ENCODE data around the gene HPCAL1. TPM values are rescaled to one million over a fixed set of nuclear protein-coding genes. Genes with fewer than 3 reads are reported as not detected.
A peak's percentile ranks its signal among the peaks of the same experiment; 100 is the strongest.

Gene HPCAL1
- total RNA-seq, 1 experiment from 2014 or later = 280 TPM

DNA sequence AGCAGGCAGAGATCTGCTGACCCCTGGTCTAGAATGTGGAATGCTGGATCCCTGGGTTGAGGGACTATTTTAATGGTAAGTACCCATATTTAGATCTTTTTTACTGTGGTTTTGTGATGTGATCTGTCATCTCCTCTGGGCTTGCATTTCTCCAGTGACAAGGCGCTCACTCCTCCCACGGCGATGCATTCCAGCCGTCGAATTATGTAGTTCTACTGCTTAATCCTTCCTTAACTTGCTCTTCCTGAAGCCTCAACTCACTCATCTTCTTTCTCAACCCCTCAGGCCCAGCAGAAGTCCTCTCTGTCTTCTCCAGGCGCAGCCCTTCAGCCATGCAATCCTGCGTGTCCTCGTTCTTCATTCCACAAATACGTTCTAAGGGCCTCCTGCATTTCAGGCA lies 51.2 kb downstream of the HPCAL1 start:
- no peak for DNase-seq (ENCODE audit: low read depth)

DNA sequence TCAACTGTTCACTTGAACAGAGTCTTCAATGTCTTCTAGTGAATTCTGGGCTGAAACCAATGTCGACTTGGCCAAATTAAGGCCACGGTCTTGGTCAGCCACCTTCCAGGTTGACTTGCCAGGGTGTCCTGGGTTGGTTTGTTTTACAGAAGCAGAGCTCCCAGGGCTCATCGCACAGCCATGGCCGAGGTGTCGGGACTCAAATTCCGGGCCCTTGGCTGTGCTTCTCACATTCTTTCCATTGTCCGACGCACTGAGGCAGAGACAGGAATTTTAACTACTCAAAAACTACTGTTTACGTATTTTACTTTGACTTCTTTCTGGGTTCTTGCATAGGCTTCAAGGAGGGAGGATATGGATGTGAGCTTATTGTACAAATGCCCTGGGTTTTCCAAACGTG lies 51.7 kb downstream of the HPCAL1 start:
- DNase-seq (ENCODE audit: low read depth) = no peak

DNA sequence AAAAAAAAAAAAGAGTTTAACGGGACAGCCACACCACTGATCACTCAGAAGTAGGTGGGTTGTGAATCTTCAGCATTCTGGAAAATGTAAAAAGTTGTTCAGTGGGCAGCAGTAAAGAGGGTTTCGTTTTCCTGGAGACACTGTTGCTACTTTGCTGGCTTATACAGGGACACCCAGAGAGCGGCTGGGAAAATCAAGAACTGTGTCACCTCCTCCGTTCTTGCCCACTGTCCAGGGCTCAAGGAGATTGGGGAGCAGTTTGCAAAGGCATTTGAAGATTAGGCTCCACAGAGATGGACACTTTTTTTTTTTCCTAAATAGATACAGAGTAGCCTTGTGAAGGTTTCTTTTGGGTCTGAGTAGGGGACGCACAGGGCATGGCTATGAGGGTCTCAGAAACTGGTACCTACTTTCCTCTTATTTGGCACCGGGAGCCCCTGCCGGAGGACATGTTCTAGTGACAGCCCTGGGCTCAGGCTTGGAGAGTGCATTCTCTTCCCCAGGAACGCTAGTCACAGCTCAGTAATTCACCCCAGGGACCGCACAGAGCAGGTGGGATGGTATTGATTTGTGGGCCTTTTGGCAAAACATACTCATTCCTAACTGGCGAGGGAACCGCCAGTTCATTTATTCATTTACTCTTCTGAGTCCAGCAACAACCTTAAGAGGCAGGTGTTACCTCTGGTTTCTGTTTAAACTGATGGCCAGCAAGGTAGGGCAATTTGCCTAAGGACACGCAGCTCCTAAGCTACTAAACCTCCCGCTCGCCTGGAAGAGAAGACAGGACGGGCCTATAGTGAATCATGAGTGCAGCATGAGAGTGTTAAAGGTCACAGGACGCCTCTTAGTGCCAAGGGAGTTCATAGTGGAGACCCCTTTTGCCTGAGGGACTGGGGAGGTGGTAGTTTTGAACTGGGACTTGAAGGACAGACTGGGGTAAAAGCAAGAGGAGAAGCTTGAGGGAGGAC lies 53.1 kb downstream of the HPCAL1 start:
- no peak for DNase-seq (ENCODE audit: low read depth)

DNA sequence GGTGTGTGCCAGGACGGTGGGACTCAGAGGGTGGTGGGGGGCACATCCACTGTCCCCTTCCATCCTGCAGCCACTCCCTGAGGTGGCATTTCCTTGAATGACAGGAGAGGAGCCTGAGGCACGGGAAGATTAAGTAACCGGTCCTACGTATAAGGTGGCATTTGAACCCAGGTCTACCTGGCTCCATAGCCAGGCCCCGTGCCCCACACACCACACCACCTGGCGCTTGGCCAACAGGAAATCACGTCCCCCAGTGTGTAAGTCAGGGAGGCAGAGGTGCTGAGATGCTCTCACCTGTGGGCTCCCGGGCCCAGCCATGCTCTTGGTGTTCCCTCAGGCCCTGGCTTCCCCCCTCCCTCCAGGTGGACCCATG lies 53.7 kb downstream of the HPCAL1 start:
- DNase-seq (ENCODE audit: low read depth) = no peak

DNA sequence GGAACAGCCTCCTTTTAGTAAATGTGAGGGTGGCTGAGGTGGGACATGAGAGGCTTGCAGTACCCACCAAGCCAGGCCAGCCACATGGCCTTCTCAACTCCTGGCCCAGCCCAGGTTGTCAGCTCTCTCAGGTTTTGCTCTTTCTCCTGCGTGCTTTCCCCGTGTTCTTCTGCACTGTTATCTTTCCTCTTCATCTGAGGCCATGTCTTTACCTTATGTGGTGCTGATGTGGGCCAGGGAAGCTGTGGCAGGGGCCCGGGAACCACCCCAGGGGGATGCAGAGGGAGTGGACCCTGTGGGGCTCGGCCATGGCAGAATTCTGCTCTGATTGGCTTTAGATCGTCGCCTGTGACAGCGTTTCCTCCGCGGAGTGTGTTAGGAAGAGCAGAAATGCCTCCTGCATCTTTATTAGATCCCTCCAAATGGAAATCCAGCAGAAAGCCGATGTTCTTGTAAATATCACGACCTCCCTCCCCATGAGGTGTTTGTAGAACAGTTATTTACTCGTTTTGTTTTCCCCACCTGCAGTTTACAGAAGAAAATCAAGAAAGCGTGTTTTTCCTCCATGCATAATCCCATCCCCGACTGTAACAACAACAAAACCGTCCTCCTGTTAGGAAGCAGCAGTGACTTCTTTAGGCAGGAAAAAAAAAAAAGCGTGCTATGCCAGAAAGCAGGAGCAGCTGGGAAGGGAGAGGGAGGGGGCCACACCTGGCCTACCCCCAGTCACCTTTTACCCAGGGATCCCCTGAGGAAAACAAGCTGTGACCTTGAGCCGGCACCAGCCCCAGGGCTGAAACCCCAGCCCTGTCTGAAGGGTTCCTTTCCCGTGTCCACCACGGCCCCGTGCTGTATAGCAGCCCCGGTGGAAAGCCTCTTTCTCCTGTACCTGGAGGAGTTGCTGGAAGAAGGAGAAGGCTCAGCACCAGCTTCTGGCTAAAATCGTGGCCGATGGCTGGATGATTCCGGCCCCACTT lies 54.8 kb downstream of the HPCAL1 start:
- no peak for DNase-seq (ENCODE audit: low read depth)

DNA sequence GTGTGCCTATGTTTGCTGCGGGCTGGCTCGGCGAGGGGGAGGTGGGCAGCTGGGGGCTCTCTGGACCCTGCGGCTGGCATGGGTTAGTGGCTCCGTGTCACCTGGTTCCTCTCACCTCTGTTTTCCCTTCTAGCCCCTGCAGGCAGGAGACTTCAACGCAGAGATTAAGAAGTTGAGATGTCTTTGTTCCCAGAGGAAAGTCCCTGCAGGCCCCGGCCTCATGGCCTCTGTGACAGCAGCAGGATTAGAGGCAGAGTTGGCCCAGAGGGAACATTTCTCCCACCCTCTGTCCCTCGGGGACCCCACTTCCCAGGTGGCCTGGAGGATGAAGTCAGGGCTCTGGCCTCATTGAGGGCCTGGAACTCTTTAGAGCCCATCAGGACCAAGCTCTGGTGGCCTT lies 56.5 kb downstream of the HPCAL1 start:
- no peak for DNase-seq (ENCODE audit: low read depth)

DNA sequence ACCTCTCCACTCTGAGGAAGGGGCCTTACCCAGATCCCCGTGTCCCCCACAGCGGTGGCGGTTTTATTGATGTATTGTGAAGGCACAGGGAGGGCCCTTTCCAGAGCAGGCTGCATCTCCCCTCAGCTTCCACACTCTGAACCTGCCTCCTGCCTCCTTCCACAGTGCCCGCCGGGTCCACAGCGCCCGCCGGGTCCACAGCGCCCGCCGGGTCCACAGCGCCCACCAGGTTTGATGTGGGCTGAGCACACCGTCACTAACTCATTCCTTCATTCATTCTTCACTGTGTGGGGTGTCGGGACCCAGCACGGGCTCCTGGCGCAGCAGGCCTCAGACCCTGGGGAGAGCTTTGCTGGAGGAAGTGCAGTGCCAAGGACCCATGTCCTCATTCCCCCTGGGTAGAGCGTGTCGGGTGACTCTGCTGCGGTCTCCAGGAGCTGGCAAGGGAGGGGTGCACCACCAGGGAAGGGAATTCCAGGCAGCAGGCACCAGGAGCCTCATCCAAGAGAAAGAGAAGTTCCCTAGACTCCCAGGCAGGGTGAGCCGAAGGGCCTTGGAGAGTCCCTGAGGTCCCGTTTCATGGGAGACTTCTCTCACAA lies 57.1 kb downstream of the HPCAL1 start:
- DNase-seq (ENCODE audit: low read depth) = no peak

DNA sequence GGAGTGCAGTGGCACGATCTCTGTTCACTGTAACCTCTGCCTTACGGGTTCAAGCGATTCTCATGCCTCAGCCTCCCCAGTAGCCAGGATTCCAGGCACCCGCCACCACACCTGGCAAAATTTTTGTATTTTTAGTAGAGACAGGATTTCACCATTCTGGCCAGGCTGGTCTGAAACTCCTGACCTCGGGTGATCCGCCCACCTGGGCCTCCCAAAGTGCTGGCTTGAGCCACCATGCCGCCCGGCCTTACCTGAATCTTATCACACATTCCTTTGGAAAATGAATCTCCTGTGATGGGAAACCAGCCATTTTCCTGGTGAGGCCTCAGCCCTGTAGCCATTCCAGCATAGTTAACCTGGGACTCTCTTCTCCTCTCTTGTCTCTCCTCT lies 57.8 kb downstream of the HPCAL1 start:
- no peak for DNase-seq (ENCODE audit: low read depth)

DNA sequence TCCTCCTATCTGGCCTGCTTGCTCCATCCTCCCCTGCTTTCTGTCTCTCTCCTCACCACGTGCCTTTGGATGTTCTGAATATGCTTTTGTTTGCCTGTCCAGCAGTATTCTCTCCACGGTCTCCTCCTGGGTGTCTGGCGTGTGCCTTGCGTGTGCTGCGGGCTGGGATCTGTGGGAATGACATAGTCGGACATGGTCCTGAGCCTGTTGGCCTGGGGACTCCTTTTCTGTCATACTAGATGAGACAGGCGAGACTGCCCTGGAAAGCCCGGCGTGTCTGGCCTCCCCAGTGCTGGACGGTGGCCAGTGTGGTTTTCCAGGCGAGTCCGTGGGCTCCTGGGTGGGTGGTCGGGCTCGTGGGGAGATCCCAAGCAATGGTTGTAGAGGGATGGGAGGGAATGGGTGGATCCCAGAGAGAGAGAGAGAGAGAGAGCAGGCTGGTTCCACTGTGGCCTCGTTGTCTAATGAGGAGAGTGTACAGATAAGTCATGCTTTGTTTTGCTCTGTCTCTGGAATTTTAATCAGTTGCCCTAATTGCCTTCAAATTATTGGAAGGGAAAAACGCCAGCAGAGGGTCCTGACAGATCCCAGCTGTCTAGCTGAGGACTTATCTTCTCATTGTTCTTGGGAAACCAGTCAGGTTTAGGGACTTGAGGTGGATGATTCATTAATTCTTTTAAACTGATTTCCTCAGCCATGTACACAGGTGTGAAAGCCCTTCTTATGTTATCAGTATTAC lies 58.3 kb downstream of the HPCAL1 start:
- DNase-seq (ENCODE audit: low read depth) = peak; percentile 30

DNA sequence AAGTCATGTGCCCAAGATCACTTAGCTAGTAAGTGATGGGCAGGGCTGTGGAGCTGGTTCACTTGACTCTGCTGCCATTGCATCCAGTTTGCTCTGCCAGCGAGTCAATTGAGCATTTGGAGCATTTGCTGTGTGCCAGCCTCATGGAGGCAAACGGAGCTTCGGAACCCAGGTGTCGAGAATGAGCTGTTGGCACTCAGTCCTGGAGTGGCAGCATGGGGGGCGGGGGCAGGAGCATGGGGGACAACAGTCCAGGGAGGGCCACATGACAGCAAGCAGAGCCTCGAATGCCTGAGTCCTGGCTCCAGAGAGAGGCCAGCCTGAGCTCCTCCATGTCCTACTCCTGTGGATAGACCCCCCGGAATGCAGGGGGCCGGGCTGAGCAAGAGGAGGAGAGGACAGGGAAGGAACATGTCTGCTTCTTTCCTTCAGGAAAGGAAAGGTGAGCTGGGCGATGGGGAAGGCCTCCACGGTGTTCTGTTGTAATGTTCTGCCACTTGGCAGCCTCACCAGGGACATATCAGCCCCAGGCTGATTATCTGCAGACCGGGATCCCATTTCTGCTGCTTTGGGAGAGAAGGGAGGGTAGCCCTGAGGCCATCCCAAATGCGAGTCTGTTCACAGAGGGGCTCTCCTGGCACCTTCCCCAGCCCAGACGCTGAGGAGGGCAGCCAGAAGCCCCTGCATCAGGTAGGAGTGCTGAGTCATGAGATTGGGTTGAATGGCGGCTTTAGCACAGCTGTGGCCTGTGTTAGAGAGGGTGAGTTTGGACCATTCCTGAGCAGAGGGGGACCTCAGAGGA lies 59.6 kb downstream of the HPCAL1 start:
- no peak for DNase-seq (ENCODE audit: low read depth)

DNA sequence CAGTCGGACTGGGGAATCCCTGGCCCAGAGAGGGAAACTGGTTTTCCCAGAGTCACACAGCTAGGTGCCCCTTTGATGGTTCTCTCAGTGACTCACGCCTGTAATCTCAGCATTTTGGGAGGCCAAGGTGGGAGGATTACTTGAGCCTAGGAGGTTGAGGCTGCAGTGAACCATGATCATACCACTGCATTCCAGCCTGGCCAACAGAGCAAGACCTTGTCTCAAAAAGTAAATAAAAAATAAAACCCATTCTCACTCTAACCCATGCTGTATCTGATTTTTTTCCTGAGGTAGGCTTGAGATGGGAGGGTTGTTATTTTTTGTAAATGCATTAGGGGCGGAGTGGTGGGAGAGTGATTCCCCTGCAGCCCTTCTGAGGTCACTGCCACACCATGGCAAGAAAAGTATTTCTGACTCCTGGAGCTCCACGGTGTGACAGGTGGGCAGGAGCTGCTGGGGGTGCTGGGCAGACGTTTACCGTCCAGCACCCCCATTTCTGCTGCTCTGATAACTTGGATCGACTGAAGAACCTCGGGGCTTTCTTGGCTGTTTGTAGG lies 60.3 kb downstream of the HPCAL1 start:
- no peak for DNase-seq (ENCODE audit: low read depth)

DNA sequence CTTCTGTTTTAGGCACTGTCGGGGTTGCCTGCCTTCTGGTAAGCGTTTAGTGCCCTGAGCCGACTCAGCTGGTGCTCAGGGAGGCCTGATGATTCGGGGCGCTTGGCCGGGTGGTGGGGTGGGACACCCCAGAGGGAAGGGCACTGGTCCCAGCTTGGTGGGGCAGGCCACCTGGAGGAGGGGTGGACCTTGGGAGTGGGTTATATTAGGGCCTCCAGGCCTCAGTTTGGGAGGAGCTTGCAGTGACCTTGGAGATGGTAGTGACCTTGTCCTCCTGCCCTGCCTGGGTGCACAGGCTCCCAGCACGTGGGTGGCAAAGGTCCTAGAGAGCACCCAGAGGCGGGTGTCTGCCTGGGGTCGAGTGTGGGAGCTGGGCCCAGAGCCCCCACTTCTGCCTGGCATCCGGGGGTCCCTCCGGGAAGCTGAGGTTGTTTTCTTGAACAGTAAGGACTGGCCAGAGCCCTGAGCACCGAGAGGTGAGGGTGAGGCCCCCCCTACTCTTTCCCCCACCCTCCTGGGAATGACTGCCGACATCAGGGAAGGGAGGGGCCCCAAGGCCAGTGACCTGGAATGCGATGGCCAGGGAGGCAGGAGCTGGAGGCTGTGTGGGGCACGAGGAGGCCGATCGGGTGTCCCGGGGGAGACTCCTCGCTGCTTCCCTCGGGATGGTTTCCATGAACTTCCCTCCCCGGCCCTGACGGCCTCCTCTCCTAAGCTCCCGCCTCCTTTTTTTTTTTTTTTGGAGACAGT lies 61.3 kb downstream of the HPCAL1 start:
- DNase-seq (ENCODE audit: low read depth) = no peak

DNA sequence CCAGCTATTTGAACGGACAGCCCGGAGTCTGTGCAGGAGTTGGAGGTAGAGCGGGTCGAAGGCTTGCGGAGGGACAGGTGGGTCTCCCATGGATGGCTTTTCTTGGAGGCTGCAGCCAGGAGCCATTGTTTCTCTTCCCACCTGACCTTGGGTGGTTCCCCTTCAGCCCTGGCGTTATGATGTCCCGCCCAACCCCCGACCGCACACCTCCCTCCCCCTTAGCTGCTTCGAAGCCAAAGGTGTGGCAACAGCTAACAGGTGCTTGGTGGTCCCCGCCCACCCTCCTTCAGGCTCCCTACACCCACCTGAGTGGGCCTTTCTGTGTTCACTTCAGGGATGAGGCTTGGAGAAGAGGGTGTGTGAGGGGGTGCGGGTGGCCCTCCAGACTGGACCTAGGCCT lies 62.7 kb downstream of the HPCAL1 start:
- no peak for DNase-seq (ENCODE audit: low read depth)

DNA sequence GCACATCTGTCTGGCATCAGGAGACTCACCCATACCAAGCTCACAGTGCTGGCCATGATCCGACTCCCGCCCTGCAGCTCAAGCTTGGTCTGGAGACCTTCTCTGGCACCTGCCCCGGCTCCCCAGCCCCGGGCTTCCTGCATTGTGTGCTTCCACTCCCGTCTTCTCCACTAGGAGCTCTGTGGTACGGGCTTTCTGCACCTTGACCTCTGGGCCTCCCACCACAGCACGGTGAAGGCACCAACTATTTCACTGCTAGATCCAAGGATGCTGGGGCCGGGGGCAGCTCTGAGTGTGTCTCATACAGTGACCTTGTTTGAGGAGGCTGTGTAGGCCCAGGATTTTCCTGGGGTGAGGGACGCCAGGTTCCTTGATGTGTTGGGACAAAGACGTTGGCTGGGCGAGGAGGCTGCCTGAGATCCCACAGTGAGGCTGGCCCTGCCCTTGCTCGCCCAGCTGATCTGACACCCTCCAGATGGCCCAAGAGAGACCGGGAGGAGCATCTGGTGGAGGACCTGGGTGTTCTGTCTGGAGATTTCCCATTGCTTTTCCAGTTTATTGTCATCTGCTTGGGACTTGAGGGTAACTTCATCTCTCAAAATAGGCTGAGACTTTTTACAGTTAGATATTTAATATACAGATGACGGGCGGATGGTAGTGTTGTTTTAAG lies 64.0 kb downstream of the HPCAL1 start:
- DNase-seq (ENCODE audit: low read depth) = no peak

DNA sequence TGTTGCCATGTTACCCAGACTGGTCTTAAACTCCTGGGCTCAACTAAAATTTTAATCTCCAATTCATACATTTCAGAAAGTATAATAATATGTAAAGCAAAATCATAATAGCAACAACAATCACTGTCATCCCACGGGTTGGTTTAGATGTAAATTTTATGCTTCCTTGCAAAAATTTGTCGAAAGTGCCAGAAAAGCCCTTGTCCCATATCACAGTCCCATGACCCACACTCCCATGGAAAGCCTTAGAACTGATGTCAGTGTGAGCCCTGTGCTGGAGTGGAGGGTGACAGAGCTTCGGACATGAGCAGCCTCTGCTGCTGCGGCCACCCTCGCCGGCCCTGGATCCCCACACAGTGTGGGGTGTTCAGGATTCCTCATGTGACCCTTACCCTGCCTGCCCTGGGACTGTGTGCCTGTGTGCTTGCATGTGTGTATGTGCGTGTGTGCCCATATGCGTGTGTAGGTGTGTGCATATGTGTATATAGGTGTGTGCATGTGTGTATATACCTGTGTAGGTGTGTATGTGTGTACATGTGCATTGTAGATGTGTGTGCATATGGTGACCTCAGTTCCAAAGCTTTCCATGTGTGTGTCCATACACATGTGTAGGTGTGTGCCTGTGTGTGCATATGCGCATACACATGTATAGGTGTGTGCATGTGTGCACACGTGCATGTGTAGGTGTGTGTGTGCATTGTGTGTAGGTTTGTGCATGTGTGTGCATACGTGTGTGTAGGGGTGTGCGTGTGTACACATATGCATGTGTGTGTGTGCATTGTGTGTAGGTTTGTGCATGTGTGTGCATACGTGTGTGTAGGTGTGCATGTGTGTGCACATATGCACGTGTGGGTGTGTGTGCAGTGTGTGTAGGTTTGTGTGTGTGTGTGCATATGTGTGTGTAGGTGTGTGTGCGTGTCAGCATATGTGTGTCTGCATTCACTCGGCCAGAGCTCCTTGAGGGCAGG lies 65.1 kb downstream of the HPCAL1 start:
- DNase-seq (ENCODE audit: low read depth) = no peak

DNA sequence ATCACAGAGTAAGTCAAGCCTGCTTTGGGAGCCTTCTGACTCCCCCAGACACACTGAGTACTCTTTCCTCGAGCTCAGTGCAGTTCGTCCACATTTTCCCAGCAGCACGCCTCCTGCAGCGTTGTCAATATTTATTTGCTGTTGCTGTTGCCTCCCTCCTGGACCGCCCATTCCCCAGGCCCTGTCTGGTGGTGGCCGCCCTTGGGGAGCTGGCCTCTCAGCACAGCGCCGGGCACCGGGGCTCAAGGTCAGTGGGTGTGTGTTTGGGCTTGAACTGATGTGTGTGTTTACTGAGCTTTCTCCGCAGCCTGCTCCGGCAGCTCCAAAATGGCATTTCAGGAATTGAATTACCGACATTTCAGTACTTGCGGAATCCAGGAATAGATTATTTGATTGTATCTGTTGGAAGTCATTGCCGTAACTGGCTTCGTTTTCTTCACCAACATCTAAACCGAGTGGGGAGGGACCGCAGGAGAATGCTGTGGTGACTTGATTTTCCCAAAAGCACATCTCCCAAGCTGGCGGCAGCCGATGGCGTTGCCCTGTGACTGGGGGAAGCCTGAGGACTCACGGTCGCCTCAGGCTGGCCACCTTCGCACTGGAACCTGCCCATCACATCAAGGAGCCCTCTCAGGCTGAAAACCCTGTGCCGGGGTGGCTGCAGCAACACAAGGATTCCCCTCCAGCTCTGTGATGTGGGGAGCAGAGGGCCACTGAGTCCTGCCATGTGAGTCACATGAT lies 66.0 kb downstream of the HPCAL1 start:
- DNase-seq (ENCODE audit: low read depth) = no peak
